ENCODE results near the gene CLEC9A.

CLEC9A gene

GRCh38 chr12:10030446-10030845 is at the start of gene CLEC9A:
Gene CLEC9A (plus strand): TSS chr12:10030682. CDS start chr12:10052688, 22,006 bp downstream.
- FAIRE-seq = no peak
- DNase-seq (ENCODE audit: insufficient read length, low spot score) = no peak
- TF ChIP-seq, protein P1, sequence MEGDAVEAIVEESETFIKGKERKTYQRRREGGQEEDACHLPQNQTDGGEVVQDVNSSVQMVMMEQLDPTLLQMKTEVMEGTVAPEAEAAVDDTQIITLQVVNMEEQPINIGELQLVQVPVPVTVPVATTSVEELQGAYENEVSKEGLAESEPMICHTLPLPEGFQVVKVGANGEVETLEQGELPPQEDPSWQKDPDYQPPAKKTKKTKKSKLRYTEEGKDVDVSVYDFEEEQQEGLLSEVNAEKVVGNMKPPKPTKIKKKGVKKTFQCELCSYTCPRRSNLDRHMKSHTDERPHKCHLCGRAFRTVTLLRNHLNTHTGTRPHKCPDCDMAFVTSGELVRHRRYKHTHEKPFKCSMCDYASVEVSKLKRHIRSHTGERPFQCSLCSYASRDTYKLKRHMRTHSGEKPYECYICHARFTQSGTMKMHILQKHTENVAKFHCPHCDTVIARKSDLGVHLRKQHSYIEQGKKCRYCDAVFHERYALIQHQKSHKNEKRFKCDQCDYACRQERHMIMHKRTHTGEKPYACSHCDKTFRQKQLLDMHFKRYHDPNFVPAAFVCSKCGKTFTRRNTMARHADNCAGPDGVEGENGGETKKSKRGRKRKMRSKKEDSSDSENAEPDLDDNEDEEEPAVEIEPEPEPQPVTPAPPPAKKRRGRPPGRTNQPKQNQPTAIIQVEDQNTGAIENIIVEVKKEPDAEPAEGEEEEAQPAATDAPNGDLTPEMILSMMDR (IDR thresholded peaks at IDR 0.05; ENCODE audit: insufficient read depth, missing control alignments) = no peak

DNA sequence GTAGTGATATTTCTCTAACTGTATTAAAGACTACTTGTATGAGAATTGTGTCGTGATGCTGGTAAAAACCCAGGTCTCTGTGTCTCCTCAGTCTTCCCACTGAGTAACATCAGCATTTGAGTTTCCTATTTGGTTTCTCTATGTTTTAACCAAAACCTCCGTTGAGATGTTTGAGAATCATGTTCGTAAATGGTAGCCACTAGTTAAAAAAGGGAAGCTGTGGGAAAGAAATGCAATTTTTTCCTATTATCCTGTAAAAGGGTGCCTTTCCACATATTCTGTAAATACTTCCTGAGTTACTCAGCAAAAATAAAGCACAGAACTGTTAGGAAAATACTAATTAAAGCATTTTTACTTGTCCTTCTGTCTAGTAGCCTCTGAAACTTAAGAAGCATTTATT is 38.6 kb upstream of the CLEC9A start:
- TF ChIP-seq, protein P1 (IDR thresholded peaks at IDR 0.05; ENCODE audit: insufficient read depth, missing control alignments) = no peak
- DNase-seq (ENCODE audit: insufficient read length, low spot score) = no peak
- no peak for FAIRE-seq

DNA sequence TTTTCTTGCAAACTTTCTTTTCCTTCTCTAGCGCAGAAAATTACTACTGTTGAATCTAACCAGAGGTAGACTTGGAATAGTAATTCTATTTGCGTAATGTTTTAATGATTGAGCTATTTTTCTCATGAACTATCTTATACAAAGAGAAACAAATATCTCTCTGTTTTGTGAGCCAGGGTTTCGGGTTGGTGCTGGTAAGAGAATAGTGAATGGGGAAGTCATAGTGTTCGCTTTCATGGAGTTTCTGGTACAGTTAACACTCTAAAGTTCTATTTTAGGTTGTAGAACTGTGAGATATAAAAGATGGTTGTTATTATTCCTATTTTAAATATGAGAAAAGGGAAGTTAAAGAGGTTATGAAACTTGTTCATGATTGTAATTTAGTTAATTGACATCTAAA is 38.2 kb upstream of the CLEC9A start:
- TF ChIP-seq, protein P1 (IDR thresholded peaks at IDR 0.05; ENCODE audit: insufficient read depth, missing control alignments) = no peak

GRCh38 chr12:9999016-9999415 is 31.5 kb upstream of the CLEC9A start, which contains the start of gene CLEC1B:
Gene CLEC1B (minus strand): TSS chr12:9999121. CDS start chr12:9999100, 21 bp downstream.
- DNase-seq (ENCODE audit: insufficient read length, low spot score) (no peak), FAIRE-seq (peak; percentile 11)

More for the DNA sequence above, 38.2 kb upstream of the CLEC9A start:
- FAIRE-seq (no peak), DNase-seq (ENCODE audit: insufficient read length, low spot score) (no peak)

DNA sequence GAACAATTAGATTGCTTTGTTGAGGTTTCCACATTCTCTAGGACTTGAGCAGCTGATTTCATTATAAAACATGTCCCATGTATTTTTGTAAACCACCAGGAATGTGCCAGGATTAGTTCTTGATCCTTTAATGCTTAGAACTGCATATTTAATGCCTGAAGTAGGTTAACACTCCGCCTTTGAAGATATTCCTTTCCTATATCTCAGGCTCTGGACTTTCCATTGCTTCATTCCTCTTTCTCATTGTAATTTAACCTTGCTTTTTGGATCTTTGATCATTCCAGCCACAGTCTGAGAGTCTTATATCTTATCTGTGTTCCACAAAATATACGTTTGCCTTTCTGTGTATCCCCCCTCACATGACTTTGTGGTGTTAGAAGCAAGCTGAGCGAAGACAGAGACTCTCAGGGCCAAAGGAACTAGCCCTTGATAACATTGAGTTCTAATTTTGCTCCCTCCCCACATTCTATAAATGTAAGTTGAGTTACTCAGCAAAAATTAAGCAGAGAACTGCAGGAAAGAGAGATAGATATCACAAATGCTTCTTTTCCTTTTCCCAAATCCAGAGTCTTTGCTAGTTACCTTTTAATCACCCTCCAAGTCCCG is 29.2 kb upstream of the CLEC9A start:
- TF ChIP-seq, protein P1 (IDR thresholded peaks at IDR 0.05; ENCODE audit: insufficient read depth, missing control alignments) = no peak
- FAIRE-seq (no peak), DNase-seq (ENCODE audit: insufficient read length, low spot score) (no peak)

More at GRCh38 chr12:9999016-9999415, 31.5 kb upstream of the CLEC9A start, which contains the start of gene CLEC1B:
- TF ChIP-seq, protein P1 (IDR thresholded peaks at IDR 0.05; ENCODE audit: insufficient read depth, missing control alignments) = no peak

DNA sequence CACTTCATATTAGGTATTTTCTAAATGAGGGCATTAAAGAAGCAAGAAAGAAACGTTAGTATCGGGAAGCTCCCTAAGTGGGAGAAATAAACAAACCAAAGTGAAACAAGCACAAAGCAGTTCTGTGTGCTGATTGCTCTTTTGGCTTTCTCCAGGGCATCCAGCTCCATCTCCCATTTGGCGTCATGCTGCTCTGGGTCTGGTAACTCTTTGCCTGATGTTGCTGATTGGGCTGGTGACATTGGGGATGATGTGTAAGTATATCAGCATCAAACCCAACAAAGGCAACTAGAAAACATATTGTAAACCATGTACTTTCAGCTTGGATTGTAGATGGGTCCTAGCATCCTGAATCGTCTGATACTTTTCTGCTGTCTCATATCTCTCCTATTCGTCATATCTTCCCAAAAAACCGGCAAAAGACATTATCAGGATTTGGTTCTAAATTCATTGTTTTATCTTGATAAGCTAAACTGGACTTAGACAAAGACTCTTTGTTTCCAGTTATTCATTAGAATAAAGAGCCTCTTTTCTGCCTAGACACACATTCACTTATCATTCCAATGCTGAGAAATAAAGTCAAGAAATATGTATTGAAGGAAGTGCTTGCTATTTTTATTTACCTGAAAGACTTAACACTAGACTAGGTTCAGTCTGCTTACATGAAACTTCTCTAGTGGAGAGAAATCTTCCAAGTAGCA is 17.7 kb upstream of the CLEC9A start:
- FAIRE-seq = no peak
- TF ChIP-seq, protein P1 (IDR thresholded peaks at IDR 0.05; ENCODE audit: insufficient read depth, missing control alignments) = no peak

DNA sequence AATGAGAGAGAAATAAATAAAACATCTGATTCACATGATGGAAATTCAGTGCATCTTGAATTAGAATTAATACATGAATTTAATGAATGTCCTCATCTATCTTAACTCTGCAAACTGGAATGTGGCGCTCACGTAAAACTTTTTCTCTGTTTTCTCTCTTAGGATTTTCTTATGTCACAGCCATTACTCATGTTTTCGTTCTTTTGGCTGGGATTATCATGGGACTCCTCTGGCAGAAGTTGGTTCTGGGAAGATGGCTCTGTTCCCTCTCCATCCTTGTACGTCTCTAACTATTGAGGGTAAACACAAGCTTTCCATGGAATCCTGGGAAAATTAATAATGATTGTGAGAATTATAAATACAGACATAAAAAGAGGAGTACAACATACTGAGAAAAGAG is 15.0 kb upstream of the CLEC9A start:
- DNase-seq (ENCODE audit: insufficient read length, low spot score) = no peak
- TF ChIP-seq, protein P1 (IDR thresholded peaks at IDR 0.05; ENCODE audit: insufficient read depth, missing control alignments) = no peak
- no peak for FAIRE-seq

More for the DNA sequence above, 17.7 kb upstream of the CLEC9A start:
- no peak for DNase-seq (ENCODE audit: insufficient read length, low spot score)
